GM12864 (cell line): Measurements from ENCODE around the gene SSH2.
"Not testable (repeated sequence)": the region's sequence is repeated elsewhere in the genome, so short reads cannot be mapped to it uniquely, and the experiment has no call there.

ENCODE experiments used
- DNase-seq: peaks from one replicate; pipeline ENCODE4 v3.0.0-alpha.2; 2011; ENCODE audit warnings: low read depth
- H3K4me3 ChIP-seq: 2 replicates; pipeline ENCODE4 v1.5.1; 2011; ENCODE audit warnings: mild to moderate bottlenecking, low read depth, low read length, control low read depth
- TF ChIP-seq, protein P1 (sequence below): IDR thresholded peaks from 2 replicates; pipeline ENCODE4 v1.5.1; 2011; ENCODE audit warnings: low read depth, mild to moderate bottlenecking, moderate library complexity, low read length, control low read depth, inconsistent platforms; ENCODE audit errors: missing control alignments

SSH2 gene

DNA sequence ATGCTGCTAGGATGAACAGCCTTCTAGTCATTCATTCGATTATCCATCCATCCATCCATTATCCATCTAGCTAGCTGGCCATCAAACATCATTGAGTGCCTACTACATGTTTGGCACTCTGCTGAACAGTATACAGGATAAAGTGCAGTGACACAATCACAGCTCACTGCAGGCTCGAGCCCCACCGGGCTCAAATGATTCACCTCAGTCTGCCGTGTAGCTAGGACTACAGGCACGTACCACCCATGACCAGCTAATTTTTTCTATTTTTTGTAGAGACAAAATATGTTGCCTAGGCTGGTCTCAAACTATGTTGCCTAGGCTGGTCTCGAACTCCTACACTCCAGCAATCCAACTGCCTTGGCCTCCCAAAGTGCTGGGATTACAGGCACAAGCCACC, 50.0 kb downstream of the SSH2 start:
- H3K4me3 ChIP-seq = no peak overlapping the region
- TF ChIP-seq, protein P1, sequence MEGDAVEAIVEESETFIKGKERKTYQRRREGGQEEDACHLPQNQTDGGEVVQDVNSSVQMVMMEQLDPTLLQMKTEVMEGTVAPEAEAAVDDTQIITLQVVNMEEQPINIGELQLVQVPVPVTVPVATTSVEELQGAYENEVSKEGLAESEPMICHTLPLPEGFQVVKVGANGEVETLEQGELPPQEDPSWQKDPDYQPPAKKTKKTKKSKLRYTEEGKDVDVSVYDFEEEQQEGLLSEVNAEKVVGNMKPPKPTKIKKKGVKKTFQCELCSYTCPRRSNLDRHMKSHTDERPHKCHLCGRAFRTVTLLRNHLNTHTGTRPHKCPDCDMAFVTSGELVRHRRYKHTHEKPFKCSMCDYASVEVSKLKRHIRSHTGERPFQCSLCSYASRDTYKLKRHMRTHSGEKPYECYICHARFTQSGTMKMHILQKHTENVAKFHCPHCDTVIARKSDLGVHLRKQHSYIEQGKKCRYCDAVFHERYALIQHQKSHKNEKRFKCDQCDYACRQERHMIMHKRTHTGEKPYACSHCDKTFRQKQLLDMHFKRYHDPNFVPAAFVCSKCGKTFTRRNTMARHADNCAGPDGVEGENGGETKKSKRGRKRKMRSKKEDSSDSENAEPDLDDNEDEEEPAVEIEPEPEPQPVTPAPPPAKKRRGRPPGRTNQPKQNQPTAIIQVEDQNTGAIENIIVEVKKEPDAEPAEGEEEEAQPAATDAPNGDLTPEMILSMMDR = no peak
- DNase-seq = no peak

DNA sequence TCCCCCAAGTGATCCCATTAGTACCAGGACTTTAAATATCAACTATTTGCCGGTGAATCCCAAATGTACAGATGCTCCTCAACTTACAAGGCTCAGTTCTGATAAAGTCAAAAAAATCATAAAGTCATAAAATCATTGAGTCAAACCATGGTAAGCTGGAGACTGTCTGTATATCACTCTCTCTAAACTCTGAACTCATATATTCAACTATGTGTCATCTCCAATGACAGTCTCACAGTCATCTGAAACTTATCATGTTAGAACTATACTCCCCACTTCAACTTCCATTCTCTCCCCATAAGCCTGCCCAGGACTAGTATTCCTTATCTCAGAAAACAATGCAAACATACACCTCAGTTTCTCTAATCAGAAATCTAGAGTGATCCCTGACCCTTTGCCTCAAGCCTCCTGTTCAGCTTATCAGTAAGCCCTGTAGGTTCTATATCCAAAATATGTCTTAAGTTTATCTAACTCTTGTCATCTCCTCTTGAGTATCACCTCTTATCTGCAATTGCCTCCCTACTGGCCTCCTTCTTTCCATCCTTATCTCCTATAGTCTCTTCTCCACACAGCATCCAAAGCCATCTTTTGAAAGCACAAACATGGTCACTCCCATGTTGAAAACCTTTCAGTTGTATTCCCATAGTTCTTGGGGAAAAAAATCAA, 55.0 kb downstream of the SSH2 start:
- DNase-seq = no peak
- H3K4me3 ChIP-seq = no peak overlapping the region
- TF ChIP-seq, protein P1 = no peak

DNA sequence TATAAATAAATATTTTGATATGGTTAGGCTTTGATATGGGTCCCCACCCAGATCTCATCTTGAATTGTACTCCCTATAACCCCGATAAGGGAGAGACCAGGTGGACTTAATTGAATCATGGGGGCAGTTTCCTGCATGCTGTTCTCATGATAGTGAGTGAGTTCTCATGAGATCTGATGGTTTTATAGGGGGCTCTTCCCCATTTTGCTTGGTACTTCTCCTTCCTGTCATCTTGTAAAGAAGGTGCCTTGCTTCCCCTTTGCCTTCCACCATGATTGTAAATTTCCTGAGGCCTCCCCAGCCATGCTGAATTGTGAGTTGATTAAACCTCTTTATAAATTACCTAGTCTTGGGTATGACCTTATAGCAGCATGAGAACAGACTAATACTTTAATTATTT, 55.7 kb downstream of the SSH2 start:
- H3K4me3 ChIP-seq, DNase-seq: not testable (repeated sequence)

DNA sequence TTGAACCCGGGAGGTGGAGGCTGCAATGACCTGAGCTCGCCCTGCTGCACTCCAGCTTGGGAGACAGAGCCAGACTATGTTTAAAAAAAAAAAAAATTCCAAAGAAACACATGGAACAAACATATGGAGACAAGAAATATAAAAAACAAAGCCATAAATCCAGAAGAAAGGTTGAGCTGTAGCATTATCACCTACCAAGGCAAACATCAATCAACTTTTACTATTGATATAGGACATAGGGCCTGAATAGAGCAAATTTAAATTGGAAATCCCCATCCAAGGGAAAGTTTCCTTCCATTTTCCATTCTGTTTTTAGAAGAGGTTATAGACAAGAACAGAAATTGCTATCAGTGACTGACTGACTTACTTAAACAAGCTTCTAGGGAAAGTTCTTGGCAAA, 56.6 kb downstream of the SSH2 start:
- no peak for DNase-seq
- TF ChIP-seq, protein P1 = no peak
- no peak overlapping the region for H3K4me3 ChIP-seq

DNA sequence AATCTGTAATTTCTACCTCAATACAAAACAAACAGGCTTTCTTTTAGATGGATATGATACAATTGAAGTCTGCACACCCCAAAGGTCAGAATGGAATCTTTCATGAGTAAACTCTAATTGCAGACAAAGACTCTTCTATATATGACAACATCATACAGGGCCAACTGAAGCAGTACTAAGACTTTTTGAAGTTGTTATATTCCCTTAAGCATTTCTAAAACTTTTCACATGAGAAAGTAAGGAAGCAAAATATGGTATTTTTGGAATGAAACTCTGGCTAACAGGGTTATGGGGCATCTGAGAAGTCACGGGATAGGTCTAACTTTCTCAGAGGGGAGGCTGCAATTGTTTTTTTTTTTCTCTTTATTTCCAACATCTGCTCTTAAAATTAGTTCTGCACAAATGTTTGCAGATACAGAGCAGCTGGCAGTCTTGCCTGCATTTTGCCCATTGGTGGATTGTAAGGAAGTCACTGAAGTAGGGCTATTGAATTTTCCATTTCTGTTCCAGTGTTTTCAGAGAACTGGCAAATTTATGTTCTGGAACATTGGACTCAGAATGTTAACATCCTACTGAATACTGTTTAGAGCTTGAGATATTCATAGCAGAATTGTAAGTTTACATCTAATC, 59.1 kb downstream of the SSH2 start:
- TF ChIP-seq, protein P1 = no peak
- no peak overlapping the region for H3K4me3 ChIP-seq
- DNase-seq = no peak

DNA sequence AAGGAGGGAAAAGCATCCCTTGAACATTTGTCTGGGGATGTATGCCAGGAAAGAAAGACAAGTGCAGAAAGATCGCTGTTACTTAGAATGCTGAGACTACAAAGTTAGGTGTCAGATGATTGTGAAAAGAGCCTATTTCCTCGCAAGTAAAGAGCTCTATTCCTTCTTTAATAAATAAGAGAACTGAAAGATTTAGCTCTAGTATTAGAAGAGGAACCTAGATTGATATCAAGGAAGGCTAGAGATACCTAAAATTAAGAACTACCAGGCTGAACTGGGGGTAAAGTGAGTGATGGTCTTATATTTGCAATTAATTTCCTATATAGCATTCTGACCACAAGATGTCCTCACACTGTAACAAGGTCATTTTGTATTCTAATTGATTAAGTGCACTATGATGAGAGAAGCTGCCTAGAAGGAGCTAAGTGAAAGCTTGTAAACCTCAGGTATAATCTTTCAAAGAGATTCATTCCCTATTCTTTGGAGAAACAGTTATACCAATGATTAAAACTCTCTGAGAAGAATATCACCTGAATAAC, 62.3 kb downstream of the SSH2 start:
- no peak for DNase-seq
- no peak overlapping the region for H3K4me3 ChIP-seq
- TF ChIP-seq, protein P1 = no peak

DNA sequence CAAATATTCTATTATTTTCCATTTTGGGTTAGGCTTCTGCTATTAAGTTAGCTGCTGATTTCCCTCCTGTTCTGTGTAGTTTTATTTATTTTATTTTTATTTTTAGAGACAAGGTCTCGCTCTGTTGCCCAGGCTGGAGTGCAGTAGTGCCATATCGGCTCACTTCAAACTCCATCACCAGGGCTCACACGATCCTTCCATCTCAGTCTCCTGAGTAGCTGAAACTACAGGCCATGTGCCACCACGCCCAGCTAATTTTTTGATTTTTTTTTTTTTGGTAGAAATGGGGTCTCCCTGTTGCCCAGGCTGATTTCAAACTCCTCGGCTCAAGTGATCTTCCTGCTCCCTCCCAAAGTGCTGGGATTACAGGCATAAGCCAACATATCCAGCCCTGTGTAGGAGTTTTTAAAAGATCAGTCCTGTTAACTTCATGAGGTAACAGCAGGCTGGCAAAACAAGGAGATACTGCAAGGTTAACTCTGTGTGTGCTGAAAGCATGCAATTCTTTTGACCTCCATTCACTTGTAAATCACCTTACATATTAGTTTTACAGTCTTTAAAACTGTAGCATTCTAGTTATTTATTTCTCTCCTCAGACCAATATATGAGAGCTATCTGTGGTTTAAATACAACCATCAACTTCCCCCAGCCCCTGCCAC, 63.2 kb downstream of the SSH2 start:
- TF ChIP-seq, protein P1 = no peak
- no peak for DNase-seq

More for the DNA sequence above, 63.2 kb downstream of the SSH2 start:
- H3K4me3 ChIP-seq = no peak overlapping the region
